ENCODE measurements around the gene SOS2.

- no peak for TF ChIP-seq EZH2 (IDR thresholded peaks at IDR 0.05; ENCODE audit: borderline replicate concordance, low read length)
- TF ChIP-seq, protein P1, sequence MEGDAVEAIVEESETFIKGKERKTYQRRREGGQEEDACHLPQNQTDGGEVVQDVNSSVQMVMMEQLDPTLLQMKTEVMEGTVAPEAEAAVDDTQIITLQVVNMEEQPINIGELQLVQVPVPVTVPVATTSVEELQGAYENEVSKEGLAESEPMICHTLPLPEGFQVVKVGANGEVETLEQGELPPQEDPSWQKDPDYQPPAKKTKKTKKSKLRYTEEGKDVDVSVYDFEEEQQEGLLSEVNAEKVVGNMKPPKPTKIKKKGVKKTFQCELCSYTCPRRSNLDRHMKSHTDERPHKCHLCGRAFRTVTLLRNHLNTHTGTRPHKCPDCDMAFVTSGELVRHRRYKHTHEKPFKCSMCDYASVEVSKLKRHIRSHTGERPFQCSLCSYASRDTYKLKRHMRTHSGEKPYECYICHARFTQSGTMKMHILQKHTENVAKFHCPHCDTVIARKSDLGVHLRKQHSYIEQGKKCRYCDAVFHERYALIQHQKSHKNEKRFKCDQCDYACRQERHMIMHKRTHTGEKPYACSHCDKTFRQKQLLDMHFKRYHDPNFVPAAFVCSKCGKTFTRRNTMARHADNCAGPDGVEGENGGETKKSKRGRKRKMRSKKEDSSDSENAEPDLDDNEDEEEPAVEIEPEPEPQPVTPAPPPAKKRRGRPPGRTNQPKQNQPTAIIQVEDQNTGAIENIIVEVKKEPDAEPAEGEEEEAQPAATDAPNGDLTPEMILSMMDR (IDR thresholded peaks at IDR 0.05; ENCODE audit: low read length): no peak
These were observed 132.0 kb downstream of the SOS2 start for GRCh38 chr14:50099335-50099734.
